Transverse colon (tissue), 4 donors: ENCODE data around the gene FGD5. TPM values are rescaled to one million over a fixed set of nuclear protein-coding genes. Genes with fewer than 3 reads are reported as not detected.

Experiments used
- DNase-seq: peaks from one replicate; pipeline ENCODE4 v3.0.0-alpha.2; 2019
- H3K27ac ChIP-seq, 4 donors: fragments of 200-600 bp; sonication (generic); 2 replicates each; pipeline ENCODE4 v1.5.1; 2016 to 2018; ENCODE audit warnings: inconsistent platforms in 4 of 4
- H3K27me3 ChIP-seq: fragments of 200-600 bp; sonication (generic); 2 replicates; pipeline ENCODE4 v1.5.1; 2017; ENCODE audit warnings: inconsistent platforms
- H3K36me3 ChIP-seq, 4 donors: fragments of 200-600 bp; sonication (generic); 2 replicates each; pipeline ENCODE4 v1.5.1; 2017 to 2019; ENCODE audit warnings: inconsistent platforms in 4 of 4
- H3K4me1 ChIP-seq, 4 donors: fragments of 200-600 bp; sonication (generic); 2 replicates each; pipeline ENCODE4 v1.5.1; 2017 to 2020; ENCODE audit warnings: inconsistent platforms in 4 of 4
- H3K4me3 ChIP-seq, 4 donors: fragments of 200-600 bp; sonication (generic); 1 replicate in 1 of 4; 2 replicates in 3 of 4; pipeline versions ENCODE4 v1.5.1 to v1.6.1; 2017 to 2019; ENCODE audit warnings: inconsistent platforms in 4 of 4
- H3K9me3 ChIP-seq, 2 donors: fragments of 200-600 bp; sonication (generic); 2 replicates each; pipeline ENCODE4 v1.5.1; 2017 to 2019; ENCODE audit warnings: inconsistent platforms in 2 of 2
- EP300 ChIP-seq: sonication (generic); formaldehyde crosslinking; IDR thresholded peaks from one replicate; pipeline ENCODE4 v1.6.1; 2017; ENCODE audit warnings: antibody characterized with exemption, low read depth
- POLR2A ChIP-seq: fragments of 450-650 bp; IDR thresholded peaks from one replicate; pipeline ENCODE4 v1.6.1; 2016; ENCODE audit warnings: antibody characterized with exemption, mild to moderate bottlenecking, moderate library complexity
- POLR2AphosphoS5 ChIP-seq, 3 donors: sonication (generic); formaldehyde crosslinking; IDR thresholded peaks; one replicate each; pipeline ENCODE4 v1.6.1; 2016; ENCODE audit warnings: antibody characterized with exemption in 3 of 3
- WGBS, 2 donors: methylation state at CpG; one replicate each; pipeline ENCODE4 v1.1.5; 2018; ENCODE audit warnings: low coverage in 1 of 2; 5-methylcytosine and 5-hydroxymethylcytosine counted together
- in situ Hi-C, 4 donors: fragments of 200-750 bp; cut with MboI; loops; one replicate each; pipeline versions ENCODE4 v1.15.0 to v1.15.1; 2017; ENCODE audit warnings: low sequenced_read_pairs in 3 of 4, low pct_ligation_motif_present in 1 of 4, low pct_unique_long_range_greater_than_20kb in 1 of 4
- intact Hi-C: fragments of 100-400 bp; cut with DNase I; formaldehyde crosslinking; loops from one replicate; pipeline ENCODE4 v1.15.1; 2023; ENCODE audit warnings: low total_unique reads
- total RNA-seq, 4 donors: library from RNA; depleted of rRNA; stranded (reverse); fragments of >200 nt; gene quantifications; one replicate each; pipeline ENCODE4 v1.1.0, GENCODE V29; 2016
- TF ChIP-seq, protein P1 (sequence below), 5 experiments: fragments of 200-600 bp in 3 of 5; fragments of 450-650 bp in 2 of 5; sonication (generic) in 3 of 5; IDR thresholded peaks; 1 replicate in 2 of 5; 2 replicates in 3 of 5; pipeline ENCODE4 v1.5.1; 2016 to 2017; ENCODE audit warnings: antibody characterized with exemption in 5 of 5, inconsistent platforms in 3 of 5, mild to moderate bottlenecking in 2 of 5, moderate library complexity in 1 of 5

The FGD5 gene
- total RNA-seq, 4 donors from 2014 or later: 5.6 to 15.9 (median 10.2) TPM

DNA sequence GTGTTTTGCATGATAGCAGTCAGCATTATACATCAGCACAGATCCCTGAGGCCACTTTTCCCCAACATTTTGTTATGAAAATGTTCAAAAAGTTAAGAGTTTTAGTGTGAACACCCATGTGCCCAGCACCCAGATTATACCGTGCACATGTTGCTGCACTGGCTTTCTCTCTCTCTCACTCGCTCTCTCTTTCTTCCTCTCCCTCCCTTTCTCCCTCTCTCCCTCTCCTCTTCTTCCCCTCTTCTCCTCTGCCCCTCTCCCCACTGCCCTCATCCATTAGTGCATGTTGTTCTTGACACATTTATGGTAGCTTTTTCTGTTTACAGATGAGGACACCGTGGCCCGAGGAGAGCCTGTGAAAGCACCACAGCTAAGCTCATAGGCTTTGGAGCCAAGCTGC is 7.3 kb downstream of the FGD5 start:
- Histone ChIP-seq H3K27me3 (peaks cover 8% of the 10 kb centered on the region), H3K4me3 (no peak overlapping the region), H3K9me3 (no peaks in the 10 kb centered on the region), H3K36me3 (no peaks in the 10 kb centered on the region), H3K4me1 (peaks cover 0 to 7% (median 0%) of the 10 kb centered on the region in 4 donors), H3K27ac (no peak overlapping the region)
- in situ Hi-C loops (no loop called here), intact Hi-C loops (no loop called here)
- no peak for TF ChIP-seq POLR2AphosphoS5 (IDR thresholded peaks at IDR 0.05)
- no peak for TF ChIP-seq EP300
- TF ChIP-seq POLR2A: no peak
- TF ChIP-seq, protein P1, sequence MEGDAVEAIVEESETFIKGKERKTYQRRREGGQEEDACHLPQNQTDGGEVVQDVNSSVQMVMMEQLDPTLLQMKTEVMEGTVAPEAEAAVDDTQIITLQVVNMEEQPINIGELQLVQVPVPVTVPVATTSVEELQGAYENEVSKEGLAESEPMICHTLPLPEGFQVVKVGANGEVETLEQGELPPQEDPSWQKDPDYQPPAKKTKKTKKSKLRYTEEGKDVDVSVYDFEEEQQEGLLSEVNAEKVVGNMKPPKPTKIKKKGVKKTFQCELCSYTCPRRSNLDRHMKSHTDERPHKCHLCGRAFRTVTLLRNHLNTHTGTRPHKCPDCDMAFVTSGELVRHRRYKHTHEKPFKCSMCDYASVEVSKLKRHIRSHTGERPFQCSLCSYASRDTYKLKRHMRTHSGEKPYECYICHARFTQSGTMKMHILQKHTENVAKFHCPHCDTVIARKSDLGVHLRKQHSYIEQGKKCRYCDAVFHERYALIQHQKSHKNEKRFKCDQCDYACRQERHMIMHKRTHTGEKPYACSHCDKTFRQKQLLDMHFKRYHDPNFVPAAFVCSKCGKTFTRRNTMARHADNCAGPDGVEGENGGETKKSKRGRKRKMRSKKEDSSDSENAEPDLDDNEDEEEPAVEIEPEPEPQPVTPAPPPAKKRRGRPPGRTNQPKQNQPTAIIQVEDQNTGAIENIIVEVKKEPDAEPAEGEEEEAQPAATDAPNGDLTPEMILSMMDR (IDR thresholded peaks at IDR 0.05): no peak
- 68 to 83% methylated on average over 1 to 4 of the region's 4 CpGs for WGBS, 2 donors
- no peak for DNase-seq

DNA sequence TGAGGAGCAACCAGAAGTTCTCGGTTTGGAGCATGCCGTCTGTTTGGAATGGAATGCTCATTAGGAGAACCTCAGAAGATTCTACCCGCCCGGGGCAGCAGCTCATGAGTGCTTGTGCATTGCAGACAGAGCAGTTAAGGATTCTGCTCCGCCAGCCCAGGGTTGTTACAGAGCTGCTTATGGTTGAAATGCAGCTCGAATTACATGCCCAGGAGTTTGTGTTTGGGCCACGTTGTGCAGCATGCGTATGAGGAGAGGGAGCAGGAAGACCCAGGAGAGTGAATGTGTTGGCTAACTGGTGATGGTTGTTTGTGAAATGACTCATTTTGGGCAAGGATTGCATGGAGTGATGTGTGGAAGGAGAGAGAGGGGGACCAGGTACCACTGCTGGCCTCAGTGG is 9.0 kb downstream of the FGD5 start:
- Histone ChIP-seq H3K4me1 (peaks cover 0 to 2% (median 0%) of the 10 kb centered on the region in 4 donors), H3K9me3 (no peaks in the 10 kb centered on the region), H3K27ac (no peak overlapping the region), H3K36me3 (no peaks in the 10 kb centered on the region), H3K4me3 (no peak overlapping the region), H3K27me3 (peaks cover 4% of the 10 kb centered on the region)
- in situ Hi-C loops (no loop called here), intact Hi-C loops (no loop called here)
- WGBS, 2 donors: 83% methylated on average over 8 of the region's 8 CpGs; no CpG with 5 or more reads in 1 of the 2 donors
- no peak for TF ChIP-seq EP300
- TF ChIP-seq, protein P1 (IDR thresholded peaks at IDR 0.05): no peak
- no peak for TF ChIP-seq POLR2A
- no peak for TF ChIP-seq POLR2AphosphoS5 (IDR thresholded peaks at IDR 0.05)
- DNase-seq: no peak

GRCh38 chr3:14829811-14830210 is 11.0 kb downstream of the FGD5 start:
- no peaks in the 10 kb centered on the region for H3K36me3 ChIP-seq
- no peaks in the 10 kb centered on the region for H3K9me3 ChIP-seq
- no peaks in the 10 kb centered on the region for H3K4me1 ChIP-seq
- H3K27me3 ChIP-seq: no peaks in the 10 kb centered on the region
- H3K4me3 ChIP-seq: no peak overlapping the region
- DNase-seq: no peak
- 18 to 47% methylated on average over 2 to 5 of the region's 5 CpGs for WGBS, 2 donors
- intact Hi-C loops (no loop called here), in situ Hi-C loops (no loop called here)
- TF ChIP-seq POLR2AphosphoS5 (IDR thresholded peaks at IDR 0.05) (no peak), EP300 (no peak), POLR2A (no peak)
- TF ChIP-seq, protein P1 (IDR thresholded peaks at IDR 0.05): no peak
- no peak overlapping the region for H3K27ac ChIP-seq

- in situ Hi-C loops: no loop called here
- Histone ChIP-seq H3K4me1 (peaks cover 0 to 11% (median 4%) of the 10 kb centered on the region in 4 donors), H3K4me3 (no peak overlapping the region), H3K27ac (no peak overlapping the region), H3K9me3 (no peaks in the 10 kb centered on the region), H3K36me3 (no peaks in the 10 kb centered on the region), H3K27me3 (no peaks in the 10 kb centered on the region)
- no peak for TF ChIP-seq EP300
- intact Hi-C loops: no loop called here
- WGBS, 2 donors: 66 to 77% methylated on average over 3 to 8 of the region's 8 CpGs
- no peak for DNase-seq
Observed at GRCh38 chr3:14831916-14832450, 13.2 kb downstream of the FGD5 start.
